Calu3 (cell line): ENCODE results near the gene EPM2AIP1. TPM values are rescaled to one million over a fixed set of nuclear protein-coding genes. Genes with fewer than 3 reads are reported as not detected.
A peak's percentile ranks its signal among the peaks of the same experiment; 100 is the strongest.

ENCODE experiments used
- BruUV-seq: library from RNA; stranded (reverse); fragments of 400-500 nt; replicated peaks from 2 replicates; lab custom pipeline; 2021; lab: Mats Ljungman, UMichigan
- CTCF ChIA-PET: fragments of 300-600 bp; sonication (Branson Sonifier 250); formaldehyde crosslinking; loops from one replicate; lab custom pipeline; 2022; ENCODE audit warnings: antibody characterized with exemption; lab: Charles Lee
- DNase-seq: peaks from one replicate; pipeline ENCODE4 v3.0.0; 2022
- H3K27ac Mint-ChIP-seq: one replicate; pipeline ENCODE4 v1.8.0; 2022; ENCODE audit warnings: mixed read lengths; ENCODE audit not compliant: unreplicated experiment
- H3K27me3 Mint-ChIP-seq: one replicate; pipeline ENCODE4 v1.8.0; 2022; ENCODE audit warnings: mixed read lengths; ENCODE audit not compliant: unreplicated experiment
- H3K36me3 Mint-ChIP-seq: one replicate; pipeline ENCODE4 v1.8.0; 2022; ENCODE audit warnings: mild to moderate bottlenecking, moderate library complexity, mixed read lengths; ENCODE audit not compliant: insufficient read depth, unreplicated experiment
- H3K4me1 Mint-ChIP-seq: one replicate; pipeline ENCODE4 v1.8.0; 2022; ENCODE audit warnings: mild to moderate bottlenecking, low read depth, mixed read lengths; ENCODE audit not compliant: unreplicated experiment
- H3K4me3 Mint-ChIP-seq: one replicate; pipeline ENCODE4 v1.8.0; 2022; ENCODE audit warnings: mild to moderate bottlenecking, low read depth, moderate library complexity, mixed read lengths; ENCODE audit not compliant: unreplicated experiment
- H3K9me3 Mint-ChIP-seq: one replicate; pipeline ENCODE4 v1.8.0; 2022; ENCODE audit warnings: low read depth, mixed read lengths; ENCODE audit not compliant: unreplicated experiment
- CTCF ChIP-seq: fragments of 200-600 bp; IDR thresholded peaks from one replicate; pipeline ENCODE4 v1.8.0; 2022; ENCODE audit warnings: antibody characterized with exemption; ENCODE audit not compliant: unreplicated experiment
- intact Hi-C: fragments of 100-400 bp; cut with micrococcal nuclease; formaldehyde crosslinking; loops from one replicate; pipeline ENCODE4 v1.10.0; 2022; ENCODE audit not compliant: unreplicated experiment
- total RNA-seq: library from RNA; stranded (reverse); gene quantifications from 2 replicates; pipeline ENCODE4 v1.2.3, GENCODE V29; 2022

The EPM2AIP1 gene
- total RNA-seq, 1 experiment from 2014 or later: 13.2 TPM

DNA sequence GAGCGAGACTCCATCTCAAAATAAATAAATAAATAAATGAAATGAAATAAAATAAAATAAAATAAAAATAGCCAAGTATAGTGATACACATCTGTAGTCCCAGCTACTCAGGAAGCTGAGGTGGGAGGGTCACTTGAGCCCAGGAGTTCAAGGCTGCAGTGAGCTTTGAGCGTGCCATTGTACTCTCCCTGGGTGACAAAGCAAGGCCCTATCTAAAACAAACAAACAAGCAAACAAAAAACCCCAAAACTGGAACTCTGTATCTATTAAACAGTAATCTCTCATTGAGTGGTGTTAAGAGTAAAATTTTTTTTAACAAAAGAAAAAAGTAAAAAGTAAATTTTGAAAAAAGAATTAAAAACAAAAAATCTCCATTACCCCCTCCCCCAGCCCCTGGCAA, 20.8 kb downstream of the EPM2AIP1 start:
- no peaks in the 10 kb centered on the region for H3K9me3 Mint-ChIP-seq

GRCh38 chr3:36969540-36970432, 23.1 kb downstream of the EPM2AIP1 start:
- Mint-ChIP-seq H3K27ac (no peak overlapping the region), H3K4me3 (no peak overlapping the region), H3K27me3 (no peaks in the 10 kb centered on the region), H3K9me3 (no peaks in the 10 kb centered on the region), H3K36me3 (no peaks in the 10 kb centered on the region), H3K4me1 (peaks cover 10% of the 10 kb centered on the region)
- no peak for DNase-seq
- intact Hi-C loops: no loop called here
- BruUV-seq: no TSS peak
- TF ChIP-seq CTCF: no peak
- CTCF ChIA-PET: no interaction called here

More for the DNA sequence above, 20.8 kb downstream of the EPM2AIP1 start:
- H3K36me3 Mint-ChIP-seq: no peaks in the 10 kb centered on the region
- CTCF ChIA-PET: interaction anchor here (0.5 kb wide), 1 partner anchor 184 kb away, joined by 5 read pairs; no protein-coding TSS in a partner anchor
- no peaks in the 10 kb centered on the region for H3K4me1 Mint-ChIP-seq
- no peak for TF ChIP-seq CTCF
- H3K4me3 Mint-ChIP-seq: no peak overlapping the region
- intact Hi-C loops: no loop called here
- no peaks in the 10 kb centered on the region for H3K27me3 Mint-ChIP-seq
- DNase-seq: no peak
- BruUV-seq: no TSS peak
- H3K27ac Mint-ChIP-seq: no peak overlapping the region

DNA sequence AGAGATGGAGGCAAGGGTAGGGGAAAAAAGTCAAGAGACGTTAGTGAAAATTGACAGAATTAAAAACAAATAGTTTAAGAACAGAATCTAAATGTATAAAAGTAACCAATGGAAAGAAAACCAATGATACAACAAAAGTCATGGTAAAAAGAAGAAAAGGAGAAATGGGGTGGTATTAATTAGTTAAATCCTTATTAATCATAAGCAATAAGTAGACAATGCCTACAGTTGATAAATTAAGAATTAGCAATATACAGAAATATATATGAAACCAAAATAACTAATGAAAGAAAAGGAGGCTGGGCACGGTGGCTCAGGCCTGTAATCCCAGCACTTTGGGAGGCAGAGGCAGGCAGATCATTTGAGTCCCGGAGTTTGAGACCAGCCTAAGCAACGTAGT, 23.8 kb downstream of the EPM2AIP1 start:
- Mint-ChIP-seq H3K9me3 (no peaks in the 10 kb centered on the region), H3K27ac (no peak overlapping the region), H3K4me3 (no peak overlapping the region), H3K27me3 (no peaks in the 10 kb centered on the region), H3K36me3 (no peaks in the 10 kb centered on the region), H3K4me1 (peaks cover 14% of the 10 kb centered on the region)
- intact Hi-C loops: no loop called here
- DNase-seq: no peak
- no peak for TF ChIP-seq CTCF
- no TSS peak for BruUV-seq
- CTCF ChIA-PET: no interaction called here

- DNase-seq: peak; percentile 52
These were observed 27.5 kb downstream of the EPM2AIP1 start for GRCh38 chr3:36965440-36965839.

More at GRCh38 chr3:36965440-36965839, 27.5 kb downstream of the EPM2AIP1 start:
- no peaks in the 10 kb centered on the region for H3K27me3 Mint-ChIP-seq
- H3K36me3 Mint-ChIP-seq: no peaks in the 10 kb centered on the region
- no peak for TF ChIP-seq CTCF
- CTCF ChIA-PET: no interaction called here
- BruUV-seq: no TSS peak
- intact Hi-C loops: no loop called here
- peaks cover 14% of the 10 kb centered on the region for H3K4me1 Mint-ChIP-seq
- H3K27ac Mint-ChIP-seq: peak overlapping the region; percentile 28
- H3K9me3 Mint-ChIP-seq: no peaks in the 10 kb centered on the region
- peak overlapping the region; percentile 14 for H3K4me3 Mint-ChIP-seq
